Neuronal stem cell (in vitro differentiated cells): ENCODE measurements around the gene LOXL4.

Source experiments
- DNase-seq: peaks from one replicate; pipeline ENCODE4 v3.0.0-alpha.2; 2013; ENCODE audit warnings: low spot score
- H2AFZ ChIP-seq: one replicate; pipeline ENCODE4 v1.6.1; 2013; ENCODE audit warnings: mild to moderate bottlenecking, low read length, inconsistent platforms
- H2AK5ac ChIP-seq: 2 replicates; pipeline ENCODE4 v1.6.1; 2013; ENCODE audit warnings: low read depth, mild to moderate bottlenecking, inconsistent platforms, low read length, moderate library complexity, mixed read lengths
- H2BK120ac ChIP-seq: 2 replicates; pipeline ENCODE4 v1.6.1; 2013; ENCODE audit warnings: low read depth, mild to moderate bottlenecking, inconsistent platforms, low read length, moderate library complexity, mixed read lengths
- H2BK12ac ChIP-seq: one replicate; pipeline ENCODE4 v1.6.1; 2013; ENCODE audit warnings: low read length, inconsistent platforms
- H2BK15ac ChIP-seq: 2 replicates; pipeline ENCODE4 v1.6.1; 2013; ENCODE audit warnings: mild to moderate bottlenecking, low read length, inconsistent platforms, mixed read lengths
- H2BK5ac ChIP-seq: one replicate; pipeline ENCODE4 v1.6.1; 2013; ENCODE audit warnings: inconsistent platforms, mild to moderate bottlenecking, low read length, moderate library complexity
- H3K14ac ChIP-seq: one replicate; pipeline ENCODE4 v1.6.1; 2013; ENCODE audit warnings: low read length, inconsistent platforms
- H3K18ac ChIP-seq: 2 replicates; pipeline ENCODE4 v1.6.1; 2013; ENCODE audit warnings: low read length, inconsistent platforms
- H3K23ac ChIP-seq: 2 replicates; pipeline ENCODE4 v1.6.1; 2013; ENCODE audit warnings: low read depth, mild to moderate bottlenecking, mixed read lengths, low read length, inconsistent platforms; ENCODE audit not compliant: poor library complexity
- H3K27ac ChIP-seq: replicated peaks from 3 replicates; pipeline ENCODE4 v1.5.1; 2013; ENCODE audit warnings: low read length, inconsistent platforms
- H3K27me3 ChIP-seq, 3 experiments: 2 replicates each; pipeline ENCODE4 v1.6.1; 2013; ENCODE audit warnings: low read length in 3 of 3, mild to moderate bottlenecking in 2 of 3, inconsistent platforms in 1 of 3, low read depth in 1 of 3, mixed read lengths in 1 of 3, moderate library complexity in 1 of 3; ENCODE audit not compliant: control insufficient read depth in 3 of 3, insufficient read depth in 3 of 3
- H3K36me3 ChIP-seq, 2 donors: replicated peaks in 1 of 2; 2 replicates each; pipeline ENCODE4 v1.6.1; 2013; ENCODE audit warnings: low read length in 2 of 2; ENCODE audit not compliant: control insufficient read depth in 2 of 2, insufficient read depth in 2 of 2
- H3K4ac ChIP-seq: 2 replicates; pipeline ENCODE4 v1.6.1; 2013; ENCODE audit warnings: inconsistent platforms, mild to moderate bottlenecking, low read length, moderate library complexity
- H3K4me1 ChIP-seq, 2 donors: 1 replicate in 1 of 2; 2 replicates in 1 of 2; pipeline ENCODE4 v1.6.1; 2013; ENCODE audit warnings: low read length in 2 of 2, low read depth in 1 of 2; ENCODE audit not compliant: control insufficient read depth in 2 of 2, insufficient read depth in 1 of 2
- H3K4me2 ChIP-seq: one replicate; pipeline ENCODE4 v1.6.1; 2013; ENCODE audit warnings: mild to moderate bottlenecking, low read length, inconsistent platforms; ENCODE audit not compliant: insufficient read depth, poor library complexity, severe bottlenecking
- H3K4me3 ChIP-seq, 2 donors: 2 replicates each; pipeline ENCODE4 v1.5.1; 2013; ENCODE audit warnings: low read length in 2 of 2, mild to moderate bottlenecking in 2 of 2, inconsistent platforms in 1 of 2, moderate library complexity in 1 of 2
- H3K79me1 ChIP-seq: one replicate; pipeline ENCODE4 v1.6.1; 2013; ENCODE audit warnings: low read depth, mild to moderate bottlenecking, inconsistent platforms, low read length, moderate library complexity
- H3K9ac ChIP-seq: one replicate; pipeline ENCODE4 v1.6.1; 2013; ENCODE audit warnings: mild to moderate bottlenecking, low read depth, low read length, inconsistent platforms; ENCODE audit not compliant: poor library complexity
- H3K9me3 ChIP-seq, 2 donors: replicated peaks in 1 of 2; 2 replicates each; pipeline versions ENCODE3 to v1.6.1; 2013; ENCODE audit warnings: low read length in 2 of 2, mild to moderate bottlenecking in 2 of 2, inconsistent platforms in 1 of 2, low read depth in 1 of 2, mixed read lengths in 1 of 2, moderate library complexity in 1 of 2; ENCODE audit not compliant: control insufficient read depth in 2 of 2, insufficient read depth in 1 of 2
- H4K8ac ChIP-seq: one replicate; pipeline ENCODE4 v1.6.1; 2013; ENCODE audit warnings: low read depth, mild to moderate bottlenecking, inconsistent platforms, low read length, moderate library complexity
- H4K91ac ChIP-seq: one replicate; pipeline ENCODE4 v1.6.1; 2013; ENCODE audit warnings: low read length, low read depth, mild to moderate bottlenecking, inconsistent platforms; ENCODE audit not compliant: poor library complexity
- WGBS, 2 donors: extraction: QIAGEN DNeasy Blood & Tissue Kit; methylation state at CpG; one replicate each; pipeline ENCODE4 v1.1.7; 2013; ENCODE audit warnings: missing lambda C conversion rate in 2 of 2, mixed read lengths in 1 of 2; ENCODE audit not compliant: insufficient read length in 2 of 2, insufficient replicate concordance in 1 of 2; ENCODE audit errors: extremely low coverage in 2 of 2; 5-methylcytosine and 5-hydroxymethylcytosine counted together

LOXL4 gene

GRCh38 chr10:98255146-98255877 lies 12.7 kb downstream of the LOXL4 start:
- H3K36me3 ChIP-seq = peaks cover 1 to 2% of the 10 kb centered on the region in 2 donors
- peak overlapping the region; percentile 34 for H3K9ac ChIP-seq
- H3K23ac ChIP-seq = no peak overlapping the region
- DNase-seq = no peak
- H2BK15ac ChIP-seq = no peak overlapping the region
- peak overlapping the region; percentile 49 for H2AK5ac ChIP-seq
- no peak overlapping the region for H2BK5ac ChIP-seq
- WGBS, 2 donors = no CpG with 5 or more reads among the region's 17 CpGs
- peak overlapping the region; percentile 75 for H2BK12ac ChIP-seq
- H3K9me3 ChIP-seq = no peaks in the 10 kb centered on the region
- H3K14ac ChIP-seq = peak overlapping the region; percentile 78
- peaks cover 0 to 3% of the 10 kb centered on the region in 2 donors for H3K4me1 ChIP-seq
- H3K27ac ChIP-seq = no peak overlapping the region
- H2BK120ac ChIP-seq = no peak overlapping the region
- H3K27me3 ChIP-seq = no peaks in the 10 kb centered on the region
- no peak overlapping the region for H2AFZ ChIP-seq
- H3K4ac ChIP-seq = no peak overlapping the region
- peak overlapping the region; percentile 63 for H3K18ac ChIP-seq
- peaks cover 4% of the 10 kb centered on the region for H3K79me1 ChIP-seq
- H3K4me2 ChIP-seq = no peak overlapping the region
- H4K8ac ChIP-seq = peak overlapping the region; percentile 23
- H3K4me3 ChIP-seq = no peak overlapping the region
- H4K91ac ChIP-seq = no peak overlapping the region

GRCh38 chr10:98254234-98254974 lies 13.6 kb downstream of the LOXL4 start:
- H3K79me1 ChIP-seq = peaks cover 4% of the 10 kb centered on the region
- no peak overlapping the region for H2BK120ac ChIP-seq
- no peak overlapping the region for H2BK15ac ChIP-seq
- no peak overlapping the region for H2AK5ac ChIP-seq
- H3K18ac ChIP-seq = peak overlapping the region; percentile 27
- DNase-seq = no peak
- no peak overlapping the region for H2BK5ac ChIP-seq
- H3K36me3 ChIP-seq = peaks cover 2 to 5% of the 10 kb centered on the region in 2 donors
- H3K23ac ChIP-seq = no peak overlapping the region
- H4K8ac ChIP-seq = no peak overlapping the region
- no peak overlapping the region for H3K4me2 ChIP-seq
- H2BK12ac ChIP-seq = no peak overlapping the region
- no peaks in the 10 kb centered on the region for H3K27me3 ChIP-seq
- no peaks in the 10 kb centered on the region for H3K9me3 ChIP-seq
- H3K14ac ChIP-seq = no peak overlapping the region
- H4K91ac ChIP-seq = no peak overlapping the region
- peaks cover 4 to 8% of the 10 kb centered on the region in 2 donors for H3K4me1 ChIP-seq
- H3K4me3 ChIP-seq = no peak overlapping the region
- no peak overlapping the region for H3K27ac ChIP-seq
- no peak overlapping the region for H3K4ac ChIP-seq
- no peak overlapping the region for H2AFZ ChIP-seq
- peak overlapping the region; percentile 34 for H3K9ac ChIP-seq
- WGBS, 2 donors = no CpG with 5 or more reads among the region's 10 CpGs

- WGBS, 2 donors = no CpG with 5 or more reads among the region's 17 CpGs
- DNase-seq = no peak
These were observed 14.5 kb downstream of the LOXL4 start for GRCh38 chr10:98253499-98253898.

GRCh38 chr10:98252464-98252863 lies 15.5 kb downstream of the LOXL4 start:
- Histone ChIP-seq H3K23ac (peak overlapping the region; percentile 37), H3K36me3 (peaks cover 8 to 20% of the 10 kb centered on the region in 2 donors), H2AK5ac (no peak overlapping the region), H3K14ac (no peak overlapping the region), H4K91ac (no peak overlapping the region), H3K4me1 (peaks cover 12 to 17% of the 10 kb centered on the region in 2 donors), H2BK12ac (no peak overlapping the region), H4K8ac (no peak overlapping the region), H2BK5ac (no peak overlapping the region), H3K79me1 (peaks cover 4% of the 10 kb centered on the region), H2AFZ (no peak overlapping the region), H3K9ac (no peak overlapping the region), H2BK15ac (no peak overlapping the region), H3K27ac (no peak overlapping the region), H3K4ac (no peak overlapping the region), H2BK120ac (no peak overlapping the region), H3K9me3 (no peaks in the 10 kb centered on the region), H3K27me3 (no peaks in the 10 kb centered on the region), H3K4me2 (no peak overlapping the region), H3K4me3 (no peak overlapping the region), H3K18ac (peak overlapping the region; percentile 8)
- DNase-seq = no peak
- no CpG with 5 or more reads among the region's 7 CpGs for WGBS, 2 donors

More at GRCh38 chr10:98253499-98253898, 14.5 kb downstream of the LOXL4 start:
- Histone ChIP-seq H3K4me1 (peaks cover 12 to 16% of the 10 kb centered on the region in 2 donors), H3K4ac (no peak overlapping the region), H3K9ac (no peak overlapping the region), H2BK5ac (no peak overlapping the region), H4K91ac (no peak overlapping the region), H2AFZ (no peak overlapping the region), H3K23ac (no peak overlapping the region), H3K9me3 (no peaks in the 10 kb centered on the region), H2AK5ac (no peak overlapping the region), H3K18ac (peak overlapping the region; percentile 44), H2BK15ac (no peak overlapping the region), H3K4me3 (no peak overlapping the region), H2BK120ac (no peak overlapping the region), H3K14ac (no peak overlapping the region), H3K79me1 (peaks cover 4% of the 10 kb centered on the region), H4K8ac (no peak overlapping the region), H3K27ac (no peak overlapping the region), H2BK12ac (no peak overlapping the region), H3K4me2 (no peak overlapping the region), H3K27me3 (no peaks in the 10 kb centered on the region), H3K36me3 (peaks cover 5 to 10% of the 10 kb centered on the region in 2 donors)
